Cerebellar nuclear complex (tissue), 1 donor: ENCODE data around the gene PPM1J.

Source experiments
- DNase-seq, 2 experiments: peaks; one replicate each; lab custom pipeline; 2025; lab: John Stamatoyannopoulos, UW

PPM1J gene

DNA sequence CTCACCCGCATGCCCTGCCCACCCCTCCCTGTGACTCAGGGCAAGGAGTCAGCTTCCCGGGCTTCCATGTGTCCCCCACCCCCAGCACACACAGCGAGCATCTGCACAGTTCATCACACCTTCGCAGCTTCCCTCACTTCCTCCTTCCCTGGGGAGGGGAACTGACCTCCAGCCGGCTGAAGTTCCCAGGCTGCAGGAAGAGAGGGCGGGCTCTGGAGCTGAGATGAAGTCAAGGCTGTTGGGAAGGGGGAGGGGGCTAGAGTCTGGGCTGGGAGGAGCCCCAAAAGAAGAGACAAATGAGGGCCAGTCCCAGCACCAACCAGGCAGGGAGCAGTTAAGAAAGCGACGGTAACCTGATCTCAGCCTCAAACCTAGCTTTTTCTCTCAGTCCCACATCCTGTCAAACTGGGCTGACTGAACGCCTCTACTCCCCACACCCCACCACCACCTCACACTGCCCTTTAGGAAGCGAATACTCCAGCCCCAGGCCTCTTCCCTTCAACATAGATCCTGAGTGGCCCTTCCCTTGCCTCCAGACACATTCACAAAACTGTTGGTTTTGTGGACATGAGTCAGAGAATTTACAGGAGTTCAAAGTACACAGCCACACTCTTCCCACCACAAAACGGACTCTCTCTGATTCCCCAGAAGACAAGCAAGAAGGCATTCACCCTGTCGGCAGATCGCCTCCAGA lies 10.1 kb downstream of the PPM1J start:
- DNase-seq = no peak

DNA sequence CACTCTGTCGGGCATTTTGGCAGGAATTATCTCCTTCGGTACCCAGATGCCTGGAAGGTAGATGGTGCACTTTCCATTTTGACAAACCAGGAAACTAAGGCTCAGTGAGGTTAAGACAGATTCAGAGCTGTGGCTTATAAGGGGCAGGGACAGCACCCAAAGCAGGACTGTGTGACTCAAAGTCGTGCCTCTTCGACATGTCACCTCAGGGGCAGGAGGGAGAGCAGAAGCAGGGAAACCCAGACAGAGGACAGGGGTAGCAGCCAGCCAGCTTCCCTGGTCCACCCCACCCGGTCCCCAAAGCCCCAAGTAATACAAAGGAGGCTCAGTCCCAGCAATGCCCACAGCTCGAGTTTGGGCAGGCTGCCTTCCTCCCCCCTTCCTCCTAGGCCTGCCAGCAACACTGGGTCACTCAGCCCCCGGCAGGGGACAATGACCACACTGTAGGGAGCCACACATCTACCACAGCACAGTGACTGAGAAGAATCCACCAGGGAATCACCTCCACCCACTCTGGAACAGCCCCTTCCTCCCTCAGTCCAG lies 10.7 kb downstream of the PPM1J start:
- no peak for DNase-seq

DNA sequence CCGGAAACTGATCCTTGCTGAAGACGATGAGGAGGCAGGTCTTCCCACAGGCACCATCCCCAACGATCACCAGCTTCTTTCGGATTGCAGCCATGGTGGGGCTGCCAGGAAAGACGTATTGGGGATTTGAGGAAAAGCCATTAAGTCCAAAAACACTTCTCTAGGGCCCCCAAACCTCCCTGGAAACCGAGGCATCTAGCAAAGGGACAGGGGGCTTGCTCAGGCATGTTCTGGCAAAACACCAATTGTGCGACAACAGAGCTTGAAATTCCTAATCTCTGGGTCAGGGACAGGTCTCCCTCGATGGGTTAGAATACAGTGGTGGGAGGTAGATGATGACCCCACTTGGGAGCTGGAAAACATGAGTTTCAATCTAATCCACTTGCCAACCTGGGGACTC lies 11.4 kb downstream of the PPM1J start:
- DNase-seq = no peak

DNA sequence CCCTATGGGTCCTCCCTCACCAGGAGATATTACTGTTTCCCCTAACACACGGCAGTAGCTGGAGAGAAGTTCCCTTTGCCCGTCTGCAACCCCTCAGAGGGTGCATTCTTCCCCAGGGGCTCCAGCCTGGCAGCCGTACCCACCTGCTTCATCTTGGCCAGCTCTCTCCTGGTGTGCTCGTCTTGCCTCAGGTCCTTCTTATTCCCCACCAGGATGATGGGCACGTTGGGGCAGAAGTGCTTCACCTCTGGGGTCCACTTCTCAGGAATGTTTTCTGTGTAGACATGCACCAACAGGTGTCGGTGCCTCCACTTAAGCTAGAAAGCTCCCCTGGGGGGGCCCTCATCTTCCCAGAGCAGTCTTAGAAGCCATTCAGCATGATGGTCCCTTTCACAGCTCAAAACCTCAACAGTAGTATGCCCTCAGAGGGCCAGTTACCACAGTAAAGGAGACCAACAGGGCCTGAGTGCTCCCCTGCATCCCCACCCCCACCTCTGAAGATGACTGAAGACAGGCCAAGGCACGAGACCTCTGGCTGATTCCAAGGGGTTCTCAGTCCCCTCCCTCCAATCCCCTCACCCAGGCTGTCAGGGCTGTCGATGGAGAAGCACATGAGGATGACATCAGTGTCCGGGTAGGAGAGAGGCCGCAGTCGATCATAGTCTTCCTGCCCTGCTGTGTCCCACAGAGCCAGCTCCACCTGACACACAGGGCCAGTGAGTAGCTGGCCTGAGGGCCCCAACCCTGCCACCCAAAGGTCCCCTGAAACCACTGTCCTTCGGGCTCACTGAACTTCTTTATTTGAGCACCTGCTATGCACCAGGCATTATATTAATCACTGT lies 12.5 kb downstream of the PPM1J start:
- no peak for DNase-seq

GRCh38 chr1:112702067-112702395 lies 13.1 kb downstream of the PPM1J start:
- DNase-seq = no peak

- no peak for DNase-seq
Observed at GRCh38 chr1:112701227-112702066, 13.7 kb downstream of the PPM1J start.

DNA sequence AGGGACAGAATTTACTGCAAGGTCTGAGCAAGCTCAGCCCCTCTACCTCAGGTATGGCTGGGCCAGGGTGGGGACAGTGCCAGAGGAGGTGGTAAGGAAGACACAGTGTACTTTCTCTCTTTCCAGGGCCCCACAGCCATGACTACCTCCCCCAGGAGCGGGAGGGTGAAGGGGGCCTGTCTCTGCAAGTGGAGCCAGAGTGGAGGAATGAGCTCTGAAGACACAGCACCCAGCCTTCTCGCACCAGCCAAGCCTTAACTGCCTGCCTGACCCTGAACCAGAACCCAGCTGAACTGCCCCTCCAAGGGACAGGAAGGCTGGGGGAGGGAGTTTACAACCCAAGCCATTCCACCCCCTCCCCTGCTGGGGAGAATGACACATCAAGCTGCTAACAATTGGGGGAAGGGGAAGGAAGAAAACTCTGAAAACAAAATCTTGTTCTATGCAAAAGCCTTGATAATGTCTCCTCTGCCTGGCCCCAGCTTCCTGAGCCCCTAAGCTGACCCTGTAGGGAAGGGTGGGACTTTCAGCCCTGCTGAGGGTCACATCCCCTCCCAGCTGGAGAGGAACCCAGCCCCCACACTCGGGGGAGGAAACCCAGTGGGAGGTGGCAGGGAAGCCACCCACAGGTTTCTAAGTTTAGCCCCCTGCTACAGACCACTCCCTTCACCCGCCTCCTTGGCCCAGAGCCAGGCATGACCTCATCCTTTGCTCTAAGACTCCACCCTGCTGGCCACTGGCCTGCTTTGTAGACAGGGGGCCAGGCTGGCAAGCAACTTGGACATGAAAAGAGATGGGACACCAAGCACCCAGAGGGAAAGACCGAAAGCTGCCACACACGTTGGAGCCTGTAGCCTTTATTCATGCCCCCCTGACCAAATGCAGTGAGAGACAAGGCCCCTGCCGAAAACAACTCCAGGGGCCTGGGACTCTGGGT lies 14.6 kb downstream of the PPM1J start:
- DNase-seq = no peak

DNA sequence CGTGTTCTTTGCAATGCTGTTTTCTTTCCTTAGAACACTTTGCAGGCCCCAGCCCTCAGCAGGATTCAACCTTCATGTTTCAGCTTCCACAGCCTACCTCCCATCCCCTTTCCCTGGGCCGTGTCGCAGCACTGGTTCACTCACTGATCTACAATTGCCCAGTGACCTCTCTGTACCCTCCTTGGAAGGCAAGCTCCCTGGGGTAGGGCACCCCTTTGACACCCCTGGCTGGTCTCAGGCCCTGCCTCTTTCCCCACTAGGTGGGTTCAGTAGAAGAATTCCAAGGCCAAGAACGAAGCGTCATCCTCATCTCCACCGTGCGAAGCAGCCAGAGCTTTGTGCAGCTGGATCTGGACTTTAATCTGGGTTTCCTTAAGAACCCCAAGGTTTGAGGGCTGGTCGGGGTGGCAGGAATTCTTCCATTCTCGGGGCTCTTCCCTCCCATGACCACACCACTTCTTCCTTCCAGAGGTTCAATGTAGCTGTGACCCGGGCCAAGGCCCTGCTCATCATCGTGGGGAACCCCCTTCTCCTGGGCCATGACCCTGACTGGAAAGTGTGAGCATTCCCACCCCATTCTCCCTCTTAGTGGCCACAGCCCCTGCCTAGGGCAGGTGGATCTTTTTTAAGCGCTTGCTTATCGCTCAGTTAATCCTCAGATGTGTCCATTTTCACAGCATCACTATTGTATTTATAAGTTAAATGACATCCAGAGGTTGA lies 15.5 kb downstream of the PPM1J start:
- DNase-seq = no peak

- no peak for DNase-seq
Observed at GRCh38 chr1:112698366-112699310, 16.5 kb downstream of the PPM1J start.

DNA sequence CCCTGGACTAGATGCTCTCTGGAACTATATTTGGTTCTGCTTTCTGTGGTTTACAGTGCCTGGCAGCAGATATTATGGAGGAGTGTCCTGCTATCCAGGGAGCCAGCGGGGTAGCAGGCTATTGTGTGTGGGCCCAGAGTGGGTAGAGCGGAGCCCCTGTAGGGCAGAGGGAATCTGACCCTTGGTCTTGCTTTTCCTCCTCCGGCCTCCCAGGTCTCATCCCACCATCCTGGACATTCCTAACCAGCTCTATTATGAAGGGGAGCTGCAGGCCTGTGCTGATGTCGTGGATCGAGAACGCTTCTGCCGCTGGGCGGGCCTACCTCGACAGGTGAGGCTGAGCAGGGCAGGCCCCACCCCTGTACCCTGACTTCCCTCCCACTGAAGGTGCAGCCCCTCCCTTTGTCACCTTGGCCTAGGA lies 17.3 kb downstream of the PPM1J start:
- no peak for DNase-seq

DNA sequence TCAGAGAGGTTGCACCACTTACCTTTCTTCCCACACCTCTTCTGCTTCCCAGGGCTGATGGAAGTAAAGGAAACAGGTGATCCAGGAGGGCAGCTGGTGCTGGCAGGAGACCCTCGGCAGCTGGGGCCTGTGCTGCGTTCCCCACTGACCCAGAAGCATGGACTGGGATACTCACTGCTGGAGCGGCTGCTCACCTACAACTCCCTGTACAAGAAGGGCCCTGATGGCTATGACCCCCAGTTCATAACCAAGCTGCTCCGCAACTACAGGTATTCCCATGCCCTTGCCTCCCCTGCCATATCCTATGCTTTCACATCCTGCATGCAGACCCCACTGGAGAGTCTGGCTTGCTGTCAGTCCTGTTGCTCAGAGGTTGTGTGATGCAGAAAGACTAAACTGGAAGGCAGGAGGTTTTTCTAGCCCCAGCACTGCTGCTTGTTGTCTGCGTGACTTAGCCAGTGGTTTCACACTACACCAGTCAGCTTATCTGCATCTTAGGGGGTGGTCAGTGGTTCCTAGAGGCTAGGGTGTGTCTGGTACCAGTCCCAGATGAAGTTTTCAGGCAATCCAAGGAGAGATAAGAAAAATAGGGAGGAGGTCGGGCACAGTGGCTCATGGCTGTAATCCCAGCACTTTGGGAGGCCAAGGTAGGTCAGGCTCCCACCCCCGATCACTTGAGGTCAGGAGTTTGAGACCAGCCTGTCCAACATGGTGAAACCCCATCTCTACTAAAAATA lies 18.4 kb downstream of the PPM1J start:
- DNase-seq = no peak

GRCh38 chr1:112695276-112695675 lies 19.9 kb downstream of the PPM1J start:
- no peak for DNase-seq

GRCh38 chr1:112694363-112694929 lies 20.7 kb downstream of the PPM1J start:
- no peak for DNase-seq

- no peak for DNase-seq
Observed at GRCh38 chr1:112693821-112694220, 21.3 kb downstream of the PPM1J start.

- no peak for DNase-seq
Observed at GRCh38 chr1:112692681-112693080, 22.5 kb downstream of the PPM1J start.

GRCh38 chr1:112689842-112690237 lies 25.3 kb downstream of the PPM1J start:
- DNase-seq = no peak

DNA sequence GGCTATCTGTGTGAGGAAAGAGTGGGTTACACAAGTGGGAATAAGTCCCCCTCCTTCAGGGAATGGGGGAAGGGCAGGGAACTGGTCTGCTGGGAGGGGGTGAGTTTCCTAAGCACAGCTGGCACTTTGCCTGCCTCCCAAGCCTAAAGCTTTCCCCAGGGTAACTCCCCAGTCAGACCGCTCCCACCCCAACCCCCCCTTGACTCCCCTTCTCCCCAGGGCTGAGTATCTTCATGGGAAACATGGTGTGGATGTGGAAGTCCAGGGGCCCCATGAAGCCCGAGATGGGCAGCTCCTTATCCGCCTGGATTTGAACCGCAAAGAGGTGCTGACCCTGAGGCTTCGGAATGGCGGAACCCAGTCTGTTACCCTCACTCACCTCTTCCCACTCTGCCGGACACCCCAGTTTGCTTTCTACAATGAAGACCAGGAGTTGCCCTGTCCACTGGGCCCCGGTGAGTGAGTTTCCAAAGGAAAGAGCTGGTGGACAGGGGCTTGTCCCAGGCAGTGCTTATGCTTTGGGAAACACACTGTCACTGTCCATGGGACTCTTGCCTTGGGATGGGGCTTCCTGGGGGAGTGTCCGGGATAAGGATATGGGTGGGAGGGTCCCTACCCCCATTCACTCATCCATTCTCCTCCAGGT lies 25.8 kb downstream of the PPM1J start:
- no peak for DNase-seq

GRCh38 chr1:112688781-112689193 lies 26.3 kb downstream of the PPM1J start:
- DNase-seq = no peak
